Erythroblast (primary cell): ENCODE measurements around the gene ERCC1.
"Not testable (repeated sequence)": the region's sequence is repeated elsewhere in the genome, so short reads cannot be mapped to it uniquely, and the experiment has no call there.

Source experiments
- GATA1 ChIP-seq: IDR thresholded peaks from 2 replicates; pipeline ENCODE4 v1.6.1; 2011; ENCODE audit warnings: low read depth, mild to moderate bottlenecking, control low read depth, low read length, moderate library complexity
- POLR2A ChIP-seq: IDR thresholded peaks from 2 replicates; pipeline ENCODE4 v1.6.1; 2011; ENCODE audit warnings: mild to moderate bottlenecking, low read length

- TF ChIP-seq POLR2A, GATA1: not testable (repeated sequence)
Observed at GRCh38 chr19:45431008-45431407, 7.3 kb upstream of the ERCC1 start.
